GM20000 (cell line): ENCODE results near the gene ATXN7L1.

Experiments used
- DNase-seq: peaks from one replicate; pipeline ENCODE4 v3.0.0; 2012; ENCODE audit warnings: low spot score
- CTCF ChIP-seq: IDR thresholded peaks from 2 replicates; pipeline ENCODE4 v1.5.1; 2012; ENCODE audit warnings: mild to moderate bottlenecking, control low read depth; ENCODE audit errors: extremely low read depth, missing control alignments

ATXN7L1 gene

GRCh38 chr7:105693576-105693975 lies 182.8 kb downstream of the ATXN7L1 start:
- no peak for DNase-seq
- no peak for TF ChIP-seq CTCF

GRCh38 chr7:105691680-105692564 lies 184.5 kb downstream of the ATXN7L1 start:
- DNase-seq: peak; percentile 33
- TF ChIP-seq CTCF: no peak

- TF ChIP-seq CTCF: no peak
- peak; percentile 35 for DNase-seq
Observed at GRCh38 chr7:105691082-105691679, 185.2 kb downstream of the ATXN7L1 start.

- DNase-seq: no peak
- no peak for TF ChIP-seq CTCF
Observed at GRCh38 chr7:105690325-105690945, 186.0 kb downstream of the ATXN7L1 start.

GRCh38 chr7:105689067-105689819 lies 187.2 kb downstream of the ATXN7L1 start:
- DNase-seq: no peak
- no peak for TF ChIP-seq CTCF

- no peak for DNase-seq
- TF ChIP-seq CTCF: no peak
Observed at GRCh38 chr7:105688617-105689016, 187.8 kb downstream of the ATXN7L1 start.

- no peak for TF ChIP-seq CTCF
- no peak for DNase-seq
Observed at GRCh38 chr7:105685161-105685560, 191.2 kb downstream of the ATXN7L1 start.
